ENCODE results near the gene TENM4.

- TF ChIP-seq KLF1 (tag by site-specific recombination; IDR thresholded peaks at IDR 0.05) (no peak), ZNF274 (IDR thresholded peaks at IDR 0.05; ENCODE audit: low read length) (no peak), ZNF274 (tag by site-specific recombination; IDR thresholded peaks at IDR 0.05; ENCODE audit: borderline replicate concordance) (no peak), ZBTB8A (tag by site-specific recombination; IDR thresholded peaks at IDR 0.05) (no peak), ZNF140 (tag by site-specific recombination; IDR thresholded peaks at IDR 0.05) (no peak), ZBTB20 (tag by site-specific recombination; IDR thresholded peaks at IDR 0.05) (no peak), TSHZ1 (tag by site-specific recombination; IDR thresholded peaks at IDR 0.05; ENCODE audit: borderline replicate concordance) (no peak), ZNF510 (tag by site-specific recombination; IDR thresholded peaks at IDR 0.05; ENCODE audit: insufficient replicate concordance) (no peak), CTCF (tag by site-specific recombination; IDR thresholded peaks at IDR 0.05) (no peak), MEIS1 (CRISPR knock-in tag; IDR thresholded peaks at IDR 0.05; ENCODE audit: borderline replicate concordance) (no peak)
Observed at GRCh38 chr11:79253280-79253679, 187.6 kb downstream of the TENM4 start.
